HG03439 (cell line): ENCODE results near the gene ESPN.
"Not testable (repeated sequence)": the region's sequence is repeated elsewhere in the genome, so short reads cannot be mapped to it uniquely, and the experiment has no call there.

ENCODE experiments used
- ATAC-seq: cut with Tn5 transposase; IDR thresholded peaks from one replicate; pipeline ENCODE4 v1.9.1; 2021; ENCODE audit warnings: mild to moderate bottlenecking, moderate library complexity; ENCODE audit not compliant: unreplicated experiment

ESPN gene

GRCh38 chr1:6447016-6447817 is 22.6 kb downstream of the ESPN start:
- no peak for ATAC-seq

GRCh38 chr1:6447818-6448748 is 23.5 kb downstream of the ESPN start:
- no peak for ATAC-seq

- no peak for ATAC-seq
Observed at GRCh38 chr1:6448749-6449631, 24.4 kb downstream of the ESPN start.

GRCh38 chr1:6450005-6450450 is 25.5 kb downstream of the ESPN start:
- no peak for ATAC-seq

- ATAC-seq: not testable (repeated sequence)
Observed at GRCh38 chr1:6450486-6450885, 25.9 kb downstream of the ESPN start.

- ATAC-seq: no peak
Observed at GRCh38 chr1:6450943-6451373, 26.4 kb downstream of the ESPN start.

- not testable (repeated sequence) for ATAC-seq
Observed at GRCh38 chr1:6453895-6454855, 29.6 kb downstream of the ESPN start.

GRCh38 chr1:6454856-6455751 is 30.5 kb downstream of the ESPN start:
- ATAC-seq: no peak

GRCh38 chr1:6455752-6456520 is 31.4 kb downstream of the ESPN start:
- ATAC-seq: not testable (repeated sequence)

- ATAC-seq: no peak
Observed at GRCh38 chr1:6456800-6457466, 32.4 kb downstream of the ESPN start.

- ATAC-seq: no peak
Observed at GRCh38 chr1:6459850-6460265, 35.3 kb downstream of the ESPN start.

GRCh38 chr1:6460301-6461050 is 35.9 kb downstream of the ESPN start:
- no peak for ATAC-seq

- no peak for ATAC-seq
Observed at GRCh38 chr1:6461051-6461530, 36.5 kb downstream of the ESPN start.

GRCh38 chr1:6461538-6462411 is 37.2 kb downstream of the ESPN start:
- ATAC-seq: no peak

- ATAC-seq: no peak
Observed at GRCh38 chr1:6462412-6463119, 38.0 kb downstream of the ESPN start.
